ENCODE results near the gene TJP3.

TJP3 gene

GRCh38 chr19:3671680-3672574, 36.3 kb upstream of the TJP3 start:
- DNase-seq (ENCODE audit: low spot score), result no peak

GRCh38 chr19:3672575-3672948, 35.6 kb upstream of the TJP3 start:
- DNase-seq (ENCODE audit: low spot score), result no peak

- DNase-seq (ENCODE audit: low spot score), result no peak
Measured at GRCh38 chr19:3672993-3673392, 35.2 kb upstream of the TJP3 start.

GRCh38 chr19:3673506-3674439, 34.4 kb upstream of the TJP3 start:
- no peak for DNase-seq (ENCODE audit: low spot score)

GRCh38 chr19:3674784-3675543, 33.2 kb upstream of the TJP3 start:
- DNase-seq (ENCODE audit: low spot score), result no peak

GRCh38 chr19:3678188-3678587, 30.0 kb upstream of the TJP3 start:
- no peak for DNase-seq (ENCODE audit: low spot score)

DNA sequence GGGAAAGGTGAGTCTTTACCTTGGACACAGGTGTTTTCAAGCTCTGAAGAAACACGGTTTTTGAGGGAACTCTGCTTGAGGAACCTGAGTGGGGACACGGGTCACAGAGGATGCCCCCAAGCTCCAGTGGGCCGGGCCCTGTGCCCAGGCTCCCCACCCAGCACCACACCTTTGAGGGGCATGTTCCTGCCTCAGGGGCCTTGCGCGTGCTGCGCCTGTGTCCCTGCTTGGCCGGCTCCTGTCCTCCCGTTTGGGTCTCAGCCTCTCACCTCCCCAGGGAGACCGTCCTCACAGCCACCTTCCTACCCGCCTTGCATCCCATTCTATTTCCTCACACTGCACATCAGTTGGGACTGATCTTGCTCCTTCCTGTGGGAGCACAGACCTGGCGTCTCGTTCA, 29.0 kb upstream of the TJP3 start:
- DNase-seq (ENCODE audit: low spot score), result no peak

DNA sequence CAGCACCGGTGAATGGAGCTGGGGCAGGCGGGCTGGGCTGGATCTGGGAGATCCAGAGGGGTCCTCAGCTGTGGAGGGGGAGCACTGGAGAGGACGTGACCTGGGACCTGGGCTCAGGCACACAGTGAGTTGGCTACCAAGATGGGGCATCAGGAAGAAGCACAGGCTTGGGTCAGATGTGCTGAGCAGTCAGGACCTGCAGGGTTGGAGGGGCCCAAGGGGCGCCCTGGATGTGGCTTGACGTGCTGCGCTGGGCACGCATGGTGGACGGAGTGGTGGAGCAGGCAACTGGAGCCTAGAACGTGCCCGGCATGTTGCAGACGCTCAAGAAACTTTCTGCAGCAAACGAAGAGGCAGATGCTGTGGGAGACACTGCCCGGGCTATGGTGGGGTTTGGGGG, 28.6 kb upstream of the TJP3 start:
- DNase-seq (ENCODE audit: low spot score), result no peak

DNA sequence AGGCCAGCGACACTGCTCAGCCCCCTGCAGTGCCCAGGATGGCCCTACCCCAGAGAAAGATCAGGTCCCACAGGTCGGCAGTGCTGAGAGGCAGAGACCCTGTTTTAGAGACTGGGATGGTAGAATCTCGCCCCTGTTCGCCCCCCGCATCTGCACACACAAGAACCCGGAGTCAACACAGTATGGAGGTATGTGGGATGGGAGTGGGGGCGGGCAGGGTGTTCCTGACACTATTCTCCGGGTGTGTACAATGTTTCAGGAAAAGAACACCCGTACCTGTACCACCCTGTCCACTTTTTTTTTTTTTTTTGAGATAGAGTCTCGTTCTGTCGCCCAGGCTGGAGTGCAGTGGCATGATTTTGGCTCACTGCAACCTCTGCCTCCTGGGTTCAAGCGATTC, 27.2 kb upstream of the TJP3 start:
- DNase-seq (ENCODE audit: low spot score), result no peak

DNA sequence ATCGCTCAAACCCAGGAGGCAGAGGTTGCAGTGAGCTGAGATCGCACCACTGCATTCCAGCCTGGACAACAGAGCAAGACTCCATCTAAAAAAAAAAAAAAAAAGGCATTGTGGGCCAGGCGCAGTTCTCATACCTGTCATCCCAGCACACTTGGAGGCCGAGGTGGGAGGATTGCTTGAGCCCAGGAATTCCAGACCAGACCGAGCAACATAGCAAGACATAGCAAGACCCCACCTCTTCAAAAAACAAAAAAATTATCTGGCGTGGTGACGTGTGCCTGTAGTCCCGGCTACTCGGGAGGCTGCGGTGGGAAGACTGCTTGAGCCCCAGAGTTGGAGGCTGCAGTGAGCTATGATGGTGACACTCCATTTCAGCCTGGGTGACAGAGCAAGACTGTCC, 25.9 kb upstream of the TJP3 start:
- DNase-seq (ENCODE audit: low spot score), result no peak

DNA sequence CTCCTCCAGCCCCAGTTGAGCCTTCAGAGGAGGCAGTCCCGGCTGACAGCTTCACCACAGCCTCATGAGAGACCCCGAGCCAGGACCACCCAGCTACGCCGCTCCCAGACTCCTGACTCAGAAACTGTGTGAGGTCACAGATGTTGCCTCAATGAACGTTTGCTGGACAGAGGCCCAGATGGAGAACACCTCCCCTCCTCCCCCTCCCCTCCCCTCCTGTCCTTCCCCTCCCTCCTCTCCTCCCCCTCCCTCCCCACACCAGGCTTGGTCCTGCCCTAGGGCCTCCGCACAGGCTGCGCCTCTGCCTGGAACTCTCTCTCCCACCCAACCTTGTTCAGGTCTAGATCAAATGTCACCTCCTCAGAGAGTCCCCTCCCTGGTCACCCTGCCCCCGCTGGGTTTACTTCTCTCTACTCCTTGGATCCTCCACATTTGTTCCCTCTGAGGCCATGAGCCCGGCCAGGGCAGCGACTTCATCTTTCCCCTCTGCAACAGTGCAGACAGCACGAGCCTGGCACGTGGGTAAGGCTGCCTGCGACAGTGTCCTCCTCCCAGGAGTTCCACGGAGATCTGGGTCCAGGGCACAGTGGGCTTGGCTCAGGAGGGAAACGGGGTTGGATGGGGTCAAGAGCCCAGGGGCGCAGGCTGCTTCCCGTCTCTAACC, 25.3 kb upstream of the TJP3 start:
- DNase-seq (ENCODE audit: low spot score), result no peak

DNA sequence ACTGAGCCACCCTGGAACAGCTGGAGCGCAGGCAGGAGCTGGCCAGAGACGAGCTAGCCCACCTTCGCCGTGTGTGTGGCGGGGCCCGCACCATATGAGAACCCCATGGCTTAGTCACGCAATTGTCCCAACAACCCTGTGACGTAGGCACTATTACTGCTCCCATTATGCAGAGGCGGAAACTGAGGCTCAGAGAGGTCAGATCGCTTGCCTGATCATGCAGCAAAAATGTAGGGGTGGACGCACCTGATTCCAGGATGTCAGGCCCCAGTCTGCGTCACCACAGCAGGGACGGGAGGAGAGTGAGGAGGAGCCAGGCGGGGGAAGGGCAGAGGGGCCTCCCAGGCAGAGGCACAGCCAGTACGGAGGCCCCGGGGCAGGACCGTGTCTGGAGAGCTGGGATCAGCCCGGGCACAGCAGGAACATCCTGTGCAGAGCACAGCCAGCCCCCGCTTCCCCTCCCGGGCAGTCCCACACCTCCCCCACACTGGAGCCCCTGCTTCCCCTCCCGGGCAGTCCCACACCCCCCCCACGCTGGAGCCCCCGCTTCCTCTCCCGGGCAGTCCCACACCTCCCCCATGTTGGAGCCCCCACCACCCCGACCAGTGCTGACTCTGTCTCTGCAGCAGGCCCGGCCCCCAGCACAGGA, 24.7 kb upstream of the TJP3 start:
- DNase-seq (ENCODE audit: low spot score), result no peak

GRCh38 chr19:3684054-3684816, 23.9 kb upstream of the TJP3 start:
- DNase-seq (ENCODE audit: low spot score), result no peak

- no peak for DNase-seq (ENCODE audit: low spot score)
Measured at GRCh38 chr19:3684817-3685410, 23.3 kb upstream of the TJP3 start.

- DNase-seq (ENCODE audit: low spot score), result no peak
Measured at GRCh38 chr19:3687393-3687773, 20.8 kb upstream of the TJP3 start.

DNA sequence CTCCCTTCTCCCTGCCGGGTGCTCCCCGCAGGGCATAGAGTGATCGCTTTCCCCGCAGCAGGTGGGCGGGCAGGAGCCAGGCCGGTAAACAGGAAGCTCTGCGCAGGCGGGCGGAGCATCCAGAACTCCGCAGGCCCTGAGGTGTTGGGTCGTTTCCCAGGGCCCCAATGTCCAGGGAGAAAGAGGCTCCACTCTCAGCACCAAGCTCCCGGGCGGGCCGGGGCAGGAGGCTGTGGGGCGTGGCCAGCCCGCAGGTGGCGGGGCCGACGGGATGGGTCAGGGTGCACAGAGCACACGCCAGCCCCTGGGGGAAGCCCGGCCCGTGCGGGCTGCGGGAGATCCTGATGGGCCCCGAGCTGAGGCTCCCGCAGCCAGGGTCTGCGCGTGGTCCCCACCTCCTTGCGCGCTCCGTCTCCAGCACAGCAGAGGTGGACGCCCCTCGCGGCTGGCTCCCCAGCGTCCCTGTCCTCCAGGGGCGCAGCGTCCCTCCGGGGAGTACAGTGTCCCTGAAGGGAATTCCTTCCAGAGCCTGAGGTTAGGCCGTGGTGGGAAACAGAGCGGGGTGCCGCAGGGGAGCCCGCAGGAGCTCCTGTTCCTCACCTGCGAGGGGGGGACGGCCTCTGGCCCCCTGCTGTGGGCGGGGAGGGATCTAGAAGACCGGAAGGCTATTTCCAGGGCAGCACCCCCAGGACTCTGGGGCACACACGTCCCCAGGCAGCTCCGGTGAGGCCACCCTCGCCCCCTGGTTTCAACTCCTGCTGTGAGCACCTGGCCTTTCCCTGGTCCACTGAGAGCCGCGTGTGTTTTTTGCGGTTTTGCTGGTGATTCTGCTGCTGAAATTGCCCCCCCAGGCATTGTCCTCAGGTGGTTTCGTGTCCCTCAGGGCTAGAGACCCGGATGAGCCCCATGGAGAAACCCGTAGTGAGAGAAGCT, 20.1 kb upstream of the TJP3 start:
- no peak for DNase-seq (ENCODE audit: low spot score)

- no peak for DNase-seq (ENCODE audit: low spot score)
Measured at GRCh38 chr19:3690551-3691371, 17.4 kb upstream of the TJP3 start.

GRCh38 chr19:3691372-3691716, 16.8 kb upstream of the TJP3 start:
- no peak for DNase-seq (ENCODE audit: low spot score)
